ENCODE data around the gene PLBD2. TPM values are rescaled to one million over a fixed set of nuclear protein-coding genes. Genes with fewer than 3 reads are reported as not detected.

The PLBD2 gene
- total and polyA plus RNA-seq, 4 donors: 12.1 to 31.2 (median 19.6) TPM

- DNase-seq (ENCODE audit: low spot score): no peak
- 88% methylated on average over 5 of the region's 5 CpGs for WGBS
- H3K9me3 ChIP-seq (ENCODE audit: control insufficient read depth in 4 of 4, low read length in 3 of 4): no peaks in the 10 kb centered on the region
- TF ChIP-seq ATF3 (IDR thresholded peaks at IDR 0.05) (no peak), FOXA2 (IDR thresholded peaks at IDR 0.05) (no peak), REST (IDR thresholded peaks at IDR 0.05) (no peak), HNF4G (IDR thresholded peaks at IDR 0.05) (no peak), FOXA1 (IDR thresholded peaks at IDR 0.05) (no peak), EGR1 (IDR thresholded peaks at IDR 0.05; ENCODE audit: low read depth in 2 of 2) (no peak), RAD21 (IDR thresholded peaks at IDR 0.05) (no peak), YY1 (IDR thresholded peaks at IDR 0.05) (no peak), GABPA (IDR thresholded peaks at IDR 0.05 in 1 of 2, conservative IDR thresholded peaks at IDR 0.05 in 1 of 2) (no peak), CTCF (IDR thresholded peaks at IDR 0.05; ENCODE audit: low read depth, low read length, missing input control) (no peak), TAF1 (conservative IDR thresholded peaks at IDR 0.05) (no peak), JUND (IDR thresholded peaks at IDR 0.05) (no peak), ZBTB33 (IDR thresholded peaks at IDR 0.05) (no peak), SP1 (IDR thresholded peaks at IDR 0.05) (no peak), NR2F2 (IDR thresholded peaks at IDR 0.05) (no peak)
- peaks cover 0 to 6% (median 2%) of the 10 kb centered on the region in 4 donors for H3K4me1 ChIP-seq (ENCODE audit: control insufficient read depth in 4 of 4, insufficient read depth in 4 of 4, low read length in 3 of 4)
- H3K27ac ChIP-seq (ENCODE audit: low read depth in 1 of 2, low read length in 2 of 2): no peak overlapping the region
- no peak overlapping the region for H3K4me3 ChIP-seq (ENCODE audit: low read depth in 1 of 3, low read length in 3 of 3)
- H3K9ac ChIP-seq (ENCODE audit: low read depth in 1 of 2, low read length in 2 of 2): no peak overlapping the region
- H3K36me3 ChIP-seq (ENCODE audit: control insufficient read depth in 4 of 4, insufficient read depth in 3 of 4, low read depth in 1 of 4, low read length in 3 of 4): peaks cover 0 to 13% (median 5%) of the 10 kb centered on the region in 4 donors
- no peaks in the 10 kb centered on the region for H3K27me3 ChIP-seq (ENCODE audit: control insufficient read depth in 4 of 4, insufficient read depth in 4 of 4, low read length in 3 of 4)
Observed at GRCh38 chr12:113328368-113328889, 30.0 kb upstream of the PLBD2 start.
